GM23248 (cell line): ENCODE results near the gene SMIM28. TPM values are rescaled to one million over a fixed set of nuclear protein-coding genes. Genes with fewer than 3 reads are reported as not detected.

Experiments used
- DNase-seq: peaks from one replicate; pipeline ENCODE4 v3.0.0-alpha.2; 2015
- H2AFZ ChIP-seq: fragments of 200-600 bp; sonication (generic); 2 replicates; pipeline ENCODE4 v1.6.1; 2016; ENCODE audit warnings: antibody characterized with exemption
- H3F3A ChIP-seq: fragments of 200-600 bp; sonication (generic); 2 replicates; pipeline ENCODE4 v1.6.1; 2016; ENCODE audit warnings: mild to moderate bottlenecking, antibody characterized with exemption, mixed run types; ENCODE audit not compliant: insufficient read depth
- H3K27ac ChIP-seq: fragments of 200-600 bp; sonication (generic); 2 replicates; pipeline ENCODE4 v1.5.1; 2016; ENCODE audit warnings: mild to moderate bottlenecking
- H3K27me3 ChIP-seq: fragments of 200-600 bp; sonication (generic); replicated peaks from 2 replicates; pipeline ENCODE4 v1.6.1; 2016; ENCODE audit warnings: mild to moderate bottlenecking; ENCODE audit not compliant: insufficient read depth
- H3K36me3 ChIP-seq: fragments of 200-600 bp; sonication (generic); 2 replicates; pipeline ENCODE4 v1.6.1; 2016; ENCODE audit warnings: low read depth, mild to moderate bottlenecking
- H3K4me1 ChIP-seq: fragments of 200-600 bp; sonication (generic); 2 replicates; pipeline ENCODE4 v1.6.1; 2016; ENCODE audit warnings: mild to moderate bottlenecking; ENCODE audit not compliant: insufficient read depth
- H3K4me2 ChIP-seq: fragments of 200-600 bp; sonication (generic); one replicate; pipeline ENCODE4 v1.6.1; 2016; ENCODE audit warnings: mild to moderate bottlenecking; ENCODE audit not compliant: unreplicated experiment
- H3K4me3 ChIP-seq: fragments of 200-600 bp; sonication (generic); 2 replicates; pipeline ENCODE4 v1.5.1; 2016; ENCODE audit warnings: mild to moderate bottlenecking
- H3K79me2 ChIP-seq: fragments of 200-600 bp; sonication (generic); 2 replicates; pipeline ENCODE4 v1.6.1; 2016; ENCODE audit warnings: mild to moderate bottlenecking; ENCODE audit not compliant: insufficient read depth
- H3K9ac ChIP-seq: fragments of 200-600 bp; sonication (generic); 2 replicates; pipeline ENCODE4 v1.6.1; 2016; ENCODE audit warnings: mild to moderate bottlenecking
- H3K9me2 ChIP-seq: fragments of 200-600 bp; sonication (generic); 2 replicates; pipeline ENCODE4 v1.6.1; 2016; ENCODE audit warnings: mixed run types, mild to moderate bottlenecking, moderate library complexity; ENCODE audit not compliant: insufficient read depth
- H3K9me3 ChIP-seq: fragments of 200-600 bp; sonication (generic); one replicate; pipeline ENCODE4 v1.6.1; 2017; ENCODE audit warnings: low read depth
- H4K20me1 ChIP-seq: fragments of 200-600 bp; sonication (generic); 2 replicates; pipeline ENCODE4 v1.6.0; 2016; ENCODE audit not compliant: insufficient read depth
- EZH2 ChIP-seq: fragments of 200-600 bp; sonication (generic); IDR thresholded peaks from 2 replicates; pipeline ENCODE4 v1.6.1; 2018; ENCODE audit warnings: antibody characterized with exemption, mild to moderate bottlenecking; ENCODE audit not compliant: insufficient read depth, poor library complexity, severe bottlenecking
- EZH2phosphoT487 ChIP-seq: fragments of 200-600 bp; sonication (generic); IDR thresholded peaks from 2 replicates; pipeline ENCODE4 v1.6.1; 2018; ENCODE audit warnings: antibody characterized with exemption, moderate library complexity, mild to moderate bottlenecking, low read depth; ENCODE audit not compliant: insufficient read depth
- WGBS, 2 experiments: methylation state at CpG; one replicate each; pipeline ENCODE4 v1.1.6; 2015 to 2017; ENCODE audit warnings: low lambda C conversion rate in 2 of 2, low coverage in 1 of 2; ENCODE audit errors: missing lambda C conversion rate in 2 of 2; 5-methylcytosine and 5-hydroxymethylcytosine counted together
- in situ Hi-C: fragments of 300-500 bp; cut with MboI; formaldehyde crosslinking; loops from 2 replicates; pipeline ENCODE4 v1.15.0; 2020
- polyA plus RNA-seq: library from polyadenylated mRNA; unstranded; fragments of >200 nt; fragmentation: Nextera tagmentation; extraction: Ambion mirVana; gene quantifications from 2 replicates; pipeline ENCODE4 v1.2.1, GENCODE V29; 2016
- total RNA-seq: library from RNA; depleted of rRNA; stranded (reverse); fragments of >200 nt; shearing (Covaris generic); gene quantifications from 2 replicates; pipeline ENCODE4 v1.2.3, GENCODE V29; 2014; rRNA removed

The SMIM28 gene
- total RNA-seq (not detected in 2 replicates), polyA plus RNA-seq (not detected in 2 replicates)

GRCh38 chr6:138377844-138378243 lies at the start of gene SMIM28:
Gene SMIM28, plus strand, starts transcription at chr6:138377905. Its CDS starts 168 bp downstream, at chr6:138378073.
- DNase-seq, result no peak
- Histone ChIP-seq H4K20me1 (no peaks in the 10 kb centered on the region), H3K4me2 (no peak within 1 kb of the TSS), H3K9me3 (no peaks in the 10 kb centered on the region), H3K9ac (no peak within 1 kb of the TSS), H3F3A (no peaks in the 10 kb centered on the region), H3K4me3 (no peak within 1 kb of the TSS), H3K27me3 (0 out of 2 replicates have a peak, but pooled peaks cover 4% of the 10 kb centered on the region), H3K9me2 (no peaks in the 10 kb centered on the region), H3K4me1 (no peaks in the 10 kb centered on the region), H3K79me2 (no peaks in the 10 kb centered on the region), H3K36me3 (no peaks in the 10 kb centered on the region), H3K27ac (no peak within 1 kb of the TSS), H2AFZ (no peak within 1 kb of the TSS)
- in situ Hi-C loops, result no loop called here
- TF ChIP-seq EZH2phosphoT487 (no peak), EZH2 (no peak)
- WGBS, 2 experiments, result 70% methylated on average over 6 of the region's 6 CpGs

GRCh38 chr6:138328210-138328609 lies 49.5 kb upstream of the SMIM28 start:
- in situ Hi-C loops, result no loop called here

DNA sequence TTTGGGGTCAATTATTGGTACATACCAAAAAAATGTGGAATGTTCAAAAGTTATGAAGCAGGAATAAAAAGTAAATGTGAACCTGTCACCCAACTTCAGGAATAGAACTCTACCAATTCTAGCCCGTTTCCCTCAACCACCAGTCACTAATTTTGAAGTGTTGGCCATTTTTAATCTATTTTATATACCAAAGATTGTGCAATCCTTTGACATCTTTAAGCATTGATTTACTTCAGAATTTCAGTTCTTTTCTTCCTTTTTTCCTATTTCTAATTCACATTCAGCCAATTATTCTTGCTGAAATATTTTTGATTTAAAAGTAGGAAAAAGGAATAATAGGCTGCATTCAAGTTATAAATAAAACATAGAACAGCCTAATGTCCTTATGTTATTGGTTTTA lies 46.9 kb upstream of the SMIM28 start:
- Histone ChIP-seq H3K79me2 (no peaks in the 10 kb centered on the region), H4K20me1 (no peaks in the 10 kb centered on the region), H3K27ac (no peak overlapping the region), H2AFZ (no peak overlapping the region), H3K4me2 (no peak overlapping the region), H3K9me2 (no peaks in the 10 kb centered on the region), H3F3A (no peaks in the 10 kb centered on the region), H3K36me3 (no peaks in the 10 kb centered on the region), H3K4me3 (no peak overlapping the region), H3K9me3 (no peaks in the 10 kb centered on the region), H3K27me3 (no peaks in the 10 kb centered on the region), H3K4me1 (no peaks in the 10 kb centered on the region), H3K9ac (no peak overlapping the region)
- no peak for TF ChIP-seq EZH2phosphoT487
- no peak for TF ChIP-seq EZH2
- 57 to 69% methylated on average over 1 of the region's 1 CpG for WGBS, 2 experiments
- DNase-seq, result no peak
- in situ Hi-C loops, result no loop called here

More at GRCh38 chr6:138328210-138328609, 49.5 kb upstream of the SMIM28 start:
- Histone ChIP-seq H3K9me2 (no peaks in the 10 kb centered on the region), H3F3A (no peaks in the 10 kb centered on the region), H3K79me2 (no peaks in the 10 kb centered on the region), H4K20me1 (no peaks in the 10 kb centered on the region), H3K4me1 (no peaks in the 10 kb centered on the region), H3K4me3 (no peak overlapping the region), H3K36me3 (no peaks in the 10 kb centered on the region), H3K9me3 (no peaks in the 10 kb centered on the region), H3K9ac (no peak overlapping the region), H3K27ac (no peak overlapping the region), H3K4me2 (no peak overlapping the region), H2AFZ (no peak overlapping the region), H3K27me3 (no peaks in the 10 kb centered on the region)
- 43 to 52% methylated on average over 3 of the region's 3 CpGs for WGBS, 2 experiments
- TF ChIP-seq EZH2phosphoT487 (no peak), EZH2 (no peak)
- DNase-seq, result no peak

GRCh38 chr6:138331444-138331843 lies 46.3 kb upstream of the SMIM28 start:
- Histone ChIP-seq H3F3A (no peaks in the 10 kb centered on the region), H3K4me2 (no peak overlapping the region), H2AFZ (no peak overlapping the region), H3K79me2 (no peaks in the 10 kb centered on the region), H3K27me3 (no peaks in the 10 kb centered on the region), H3K9me3 (no peaks in the 10 kb centered on the region), H3K9me2 (no peaks in the 10 kb centered on the region), H4K20me1 (no peaks in the 10 kb centered on the region), H3K4me1 (no peaks in the 10 kb centered on the region), H3K4me3 (no peak overlapping the region), H3K9ac (no peak overlapping the region), H3K36me3 (no peaks in the 10 kb centered on the region), H3K27ac (no peak overlapping the region)
- TF ChIP-seq EZH2, result no peak
- no peak for TF ChIP-seq EZH2phosphoT487
- no peak for DNase-seq
- 0 to 8% methylated on average over 1 of the region's 1 CpG for WGBS, 2 experiments
- in situ Hi-C loops, result no loop called here

- Histone ChIP-seq H3K9me2 (no peaks in the 10 kb centered on the region), H3K27ac (no peak overlapping the region), H2AFZ (no peak overlapping the region), H3K9me3 (no peaks in the 10 kb centered on the region), H3K4me1 (no peaks in the 10 kb centered on the region), H3K79me2 (no peaks in the 10 kb centered on the region), H3F3A (no peaks in the 10 kb centered on the region), H3K4me3 (no peak overlapping the region), H4K20me1 (no peaks in the 10 kb centered on the region), H3K4me2 (no peak overlapping the region), H3K36me3 (no peaks in the 10 kb centered on the region), H3K9ac (no peak overlapping the region), H3K27me3 (no peaks in the 10 kb centered on the region)
- in situ Hi-C loops, result no loop called here
- DNase-seq, result no peak
- 46 to 62% methylated on average over 2 of the region's 2 CpGs for WGBS, 2 experiments
- TF ChIP-seq EZH2 (no peak), EZH2phosphoT487 (no peak)
These were observed 45.7 kb upstream of the SMIM28 start for GRCh38 chr6:138331984-138332383.
